Measurements from ENCODE around the gene VAMP5.
A peak's percentile ranks its signal among the peaks of the same experiment; 100 is the strongest.
"Not testable (repeated sequence)": the region's sequence is repeated elsewhere in the genome, so short reads cannot be mapped to it uniquely, and the experiment has no call there.

VAMP5 gene

GRCh38 chr2:85601771-85602475 lies 17.7 kb downstream of the VAMP5 start:
- no peak for DNase-seq (ENCODE audit: low spot score)

GRCh38 chr2:85602476-85603234 lies 18.4 kb downstream of the VAMP5 start, which contains the start of gene TMEM150A:
Gene TMEM150A (minus strand): TSS chr2:85602698. CDS start chr2:85601948, 750 bp downstream.
- DNase-seq (ENCODE audit: low spot score): peak; percentile 61

GRCh38 chr2:85604133-85604444 lies 19.9 kb downstream of the VAMP5 start:
- DNase-seq (ENCODE audit: low spot score): not testable (repeated sequence)

GRCh38 chr2:85604568-85605339 lies 20.5 kb downstream of the VAMP5 start:
- no peak for DNase-seq (ENCODE audit: low spot score)

- DNase-seq (ENCODE audit: low spot score): no peak
Observed at GRCh38 chr2:85605406-85606115, 21.3 kb downstream of the VAMP5 start.

- DNase-seq (ENCODE audit: low spot score): no peak
Observed at GRCh38 chr2:85606116-85606455, 21.9 kb downstream of the VAMP5 start.

- DNase-seq (ENCODE audit: low spot score): no peak
Observed at GRCh38 chr2:85607268-85608215, 23.3 kb downstream of the VAMP5 start.

GRCh38 chr2:85611217-85611704 lies 27.0 kb downstream of the VAMP5 start:
- DNase-seq (ENCODE audit: low spot score): no peak

- peak; percentile 84 for DNase-seq (ENCODE audit: low spot score)
Observed at GRCh38 chr2:85611705-85612587, 27.7 kb downstream of the VAMP5 start, which contains the start of gene C2orf68. Gene C2orf68 (minus strand): TSS chr2:85612066. CDS start chr2:85611984, 82 bp downstream.

- no peak for DNase-seq (ENCODE audit: low spot score)
Observed at GRCh38 chr2:85613717-85614515, 29.7 kb downstream of the VAMP5 start.

- DNase-seq (ENCODE audit: low spot score): not testable (repeated sequence)
Observed at GRCh38 chr2:85614757-85615156, 30.5 kb downstream of the VAMP5 start.

- DNase-seq (ENCODE audit: low spot score): no peak
Observed at GRCh38 chr2:85615413-85615728, 31.1 kb downstream of the VAMP5 start.

GRCh38 chr2:85617723-85618122 lies 33.5 kb downstream of the VAMP5 start:
- DNase-seq (ENCODE audit: low spot score): not testable (repeated sequence)

GRCh38 chr2:85619617-85620016 lies 35.4 kb downstream of the VAMP5 start:
- no peak for DNase-seq (ENCODE audit: low spot score)

GRCh38 chr2:85621338-85621737 lies 37.1 kb downstream of the VAMP5 start:
- no peak for DNase-seq (ENCODE audit: low spot score)

GRCh38 chr2:85623991-85624390 lies 39.8 kb downstream of the VAMP5 start:
- DNase-seq (ENCODE audit: low spot score): no peak

- no peak for DNase-seq (ENCODE audit: low spot score)
Observed at GRCh38 chr2:85628658-85629057, 44.4 kb downstream of the VAMP5 start.

- no peak for DNase-seq (ENCODE audit: low spot score)
Observed at GRCh38 chr2:85631316-85631715, 47.1 kb downstream of the VAMP5 start.

GRCh38 chr2:85635011-85635410 lies 50.8 kb downstream of the VAMP5 start:
- DNase-seq (ENCODE audit: low spot score): no peak
